Peyer's patch (tissue), 4 donors: ENCODE results near the gene SHISA6.

Experiments used
- CTCF ChIP-seq, 6 experiments: fragments of 450-650 bp in 4 of 6; fragments of 200-600 bp in 2 of 6; sonication (generic) in 1 of 6; IDR thresholded peaks; one replicate each; pipeline ENCODE4 v1.5.1; 2017 to 2019; ENCODE audit warnings: antibody characterized with exemption in 6 of 6, mild to moderate bottlenecking in 3 of 6, moderate library complexity in 1 of 6
- POLR2A ChIP-seq, 2 donors: fragments of 450-650 bp; IDR thresholded peaks; one replicate each; pipeline ENCODE4 v1.5.1; 2017; ENCODE audit warnings: antibody characterized with exemption in 2 of 2, mild to moderate bottlenecking in 2 of 2, moderate library complexity in 2 of 2

- TF ChIP-seq POLR2A (IDR thresholded peaks at IDR 0.05) (no peak), CTCF (IDR thresholded peaks at IDR 0.05) (no peak)
Measured at GRCh38 chr17:11486868-11487310, 245.9 kb downstream of the SHISA6 start.
